Left lung (tissue), 10 donors: Measurements from ENCODE around the gene SMTNL2. TPM values are rescaled to one million over a fixed set of nuclear protein-coding genes. Genes with fewer than 3 reads are reported as not detected.
"Not testable (repeated sequence)": the region's sequence is repeated elsewhere in the genome, so short reads cannot be mapped to it uniquely, and the experiment has no call there.

Experiments used
- ATAC-seq: fragments of 200-7000 bp; cut with Tn5 transposase; one replicate; pipeline ENCODE4 v1.9.1; 2020; ENCODE audit warnings: moderate library complexity
- DNase-seq, 4 donors: peaks; one replicate each; pipeline ENCODE4 v3.0.0-alpha.2; 2013 to 2020
- H3K27ac ChIP-seq, 2 donors: fragments of 200-600 bp; sonication (generic) in 1 of 2; one replicate each; pipeline versions ENCODE4 v1.5.0 to v1.8.0; 2020 to 2021
- H3K27me3 ChIP-seq, 2 donors: fragments of 200-600 bp; sonication (generic) in 1 of 2; one replicate each; pipeline versions ENCODE4 v1.5.0 to v1.8.0; 2020 to 2021
- H3K36me3 ChIP-seq, 2 donors: fragments of 200-600 bp; sonication (generic) in 1 of 2; one replicate each; pipeline versions ENCODE4 v1.5.0 to v1.8.0; 2020 to 2021
- H3K4me1 ChIP-seq, 2 donors: fragments of 200-600 bp; one replicate each; pipeline ENCODE4 v1.8.0; 2021
- H3K4me3 ChIP-seq, 2 donors: fragments of 200-600 bp; sonication (generic) in 1 of 2; one replicate each; pipeline versions ENCODE4 v1.5.0 to v1.8.0; 2020 to 2021; ENCODE audit warnings: mild to moderate bottlenecking in 1 of 2
- H3K9me3 ChIP-seq, 2 donors: fragments of 200-600 bp; sonication (generic) in 1 of 2; one replicate each; pipeline versions ENCODE4 v1.5.0 to v1.8.0; 2020 to 2021
- intact Hi-C, 2 donors: fragments of 100-400 bp; cut with DNase I; formaldehyde crosslinking; loops; one replicate each; pipeline versions ENCODE4 v1.11.2 to v1.14.2; 2022
- polyA plus RNA-seq, 6 donors: library from polyadenylated mRNA; unstranded; fragments of 120-200 nt; gene quantifications; one replicate each; pipeline ENCODE4 v1.2.1, GENCODE V29; 2013; ENCODE audit not compliant: insufficient read length in 6 of 6
- total RNA-seq, 2 donors: library from RNA; stranded (reverse); fragmentation: NEBNext Ultra II Directional; extraction: Animal tissue kit (Norgen Biotek cat#: 25700); gene quantifications; one replicate each; pipeline ENCODE4 v1.2.1, GENCODE V29; 2021
- TF ChIP-seq, protein P1 (sequence below), 2 donors: fragments of 200-600 bp; sonication (generic) in 1 of 2; IDR thresholded peaks; one replicate each; pipeline versions ENCODE4 v1.5.0 to v1.8.0; 2021; ENCODE audit warnings: antibody characterized with exemption in 2 of 2
- donor health status: DM: no; HTN: yes; CAD: no.
- donor health status: DM: no; HTN: no; CAD: no.

SMTNL2 gene
- total and polyA plus RNA-seq, 8 donors, result 5.5 to 25.8 (median 21.2) TPM

GRCh38 chr17:4587803-4588202, 3.5 kb downstream of the SMTNL2 start:
- TF ChIP-seq, protein P1, sequence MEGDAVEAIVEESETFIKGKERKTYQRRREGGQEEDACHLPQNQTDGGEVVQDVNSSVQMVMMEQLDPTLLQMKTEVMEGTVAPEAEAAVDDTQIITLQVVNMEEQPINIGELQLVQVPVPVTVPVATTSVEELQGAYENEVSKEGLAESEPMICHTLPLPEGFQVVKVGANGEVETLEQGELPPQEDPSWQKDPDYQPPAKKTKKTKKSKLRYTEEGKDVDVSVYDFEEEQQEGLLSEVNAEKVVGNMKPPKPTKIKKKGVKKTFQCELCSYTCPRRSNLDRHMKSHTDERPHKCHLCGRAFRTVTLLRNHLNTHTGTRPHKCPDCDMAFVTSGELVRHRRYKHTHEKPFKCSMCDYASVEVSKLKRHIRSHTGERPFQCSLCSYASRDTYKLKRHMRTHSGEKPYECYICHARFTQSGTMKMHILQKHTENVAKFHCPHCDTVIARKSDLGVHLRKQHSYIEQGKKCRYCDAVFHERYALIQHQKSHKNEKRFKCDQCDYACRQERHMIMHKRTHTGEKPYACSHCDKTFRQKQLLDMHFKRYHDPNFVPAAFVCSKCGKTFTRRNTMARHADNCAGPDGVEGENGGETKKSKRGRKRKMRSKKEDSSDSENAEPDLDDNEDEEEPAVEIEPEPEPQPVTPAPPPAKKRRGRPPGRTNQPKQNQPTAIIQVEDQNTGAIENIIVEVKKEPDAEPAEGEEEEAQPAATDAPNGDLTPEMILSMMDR (IDR thresholded peaks at IDR 0.05), result no peak
- no peak overlapping the region for H3K27ac ChIP-seq
- DNase-seq, result no peak
- H3K36me3 ChIP-seq, result no peaks in the 10 kb centered on the region
- no peaks in the 10 kb centered on the region for H3K9me3 ChIP-seq
- H3K27me3 ChIP-seq, result peaks cover 27 to 56% of the 10 kb centered on the region in 2 donors
- H3K4me3 ChIP-seq, result no peak overlapping the region
- no peak for ATAC-seq
- H3K4me1 ChIP-seq, result peaks cover 8 to 17% of the 10 kb centered on the region in 2 donors
- intact Hi-C loops, result no loop called here

DNA sequence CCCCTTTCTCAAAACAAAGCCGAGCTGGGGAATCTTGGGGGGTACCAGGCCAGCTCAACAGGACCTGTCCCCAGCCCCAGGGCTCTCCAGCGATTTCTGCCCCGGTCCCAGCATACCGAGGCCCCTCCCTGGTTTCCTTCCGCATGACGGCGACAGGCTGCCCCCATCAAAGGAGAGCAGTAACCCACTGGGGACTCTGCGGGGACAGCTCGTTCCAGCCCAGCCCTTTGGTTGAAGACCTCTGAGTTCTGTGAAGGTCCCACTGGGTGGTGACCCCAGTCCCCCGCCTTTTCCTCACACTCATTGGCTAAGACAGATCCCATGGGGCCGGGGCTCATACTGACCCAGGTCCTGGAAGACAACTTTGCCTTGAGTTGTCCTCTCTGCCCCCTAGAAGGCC, 4.1 kb downstream of the SMTNL2 start:
- ATAC-seq (no peak), DNase-seq (no peak)
- Histone ChIP-seq H3K4me3 (no peak overlapping the region), H3K27me3 (peaks cover 21 to 50% of the 10 kb centered on the region in 2 donors), H3K27ac (no peak overlapping the region), H3K4me1 (peaks cover 8 to 17% of the 10 kb centered on the region in 2 donors), H3K36me3 (no peaks in the 10 kb centered on the region), H3K9me3 (no peaks in the 10 kb centered on the region)
- TF ChIP-seq, protein P1 (IDR thresholded peaks at IDR 0.05), result no peak
- intact Hi-C loops, result no loop called here

DNA sequence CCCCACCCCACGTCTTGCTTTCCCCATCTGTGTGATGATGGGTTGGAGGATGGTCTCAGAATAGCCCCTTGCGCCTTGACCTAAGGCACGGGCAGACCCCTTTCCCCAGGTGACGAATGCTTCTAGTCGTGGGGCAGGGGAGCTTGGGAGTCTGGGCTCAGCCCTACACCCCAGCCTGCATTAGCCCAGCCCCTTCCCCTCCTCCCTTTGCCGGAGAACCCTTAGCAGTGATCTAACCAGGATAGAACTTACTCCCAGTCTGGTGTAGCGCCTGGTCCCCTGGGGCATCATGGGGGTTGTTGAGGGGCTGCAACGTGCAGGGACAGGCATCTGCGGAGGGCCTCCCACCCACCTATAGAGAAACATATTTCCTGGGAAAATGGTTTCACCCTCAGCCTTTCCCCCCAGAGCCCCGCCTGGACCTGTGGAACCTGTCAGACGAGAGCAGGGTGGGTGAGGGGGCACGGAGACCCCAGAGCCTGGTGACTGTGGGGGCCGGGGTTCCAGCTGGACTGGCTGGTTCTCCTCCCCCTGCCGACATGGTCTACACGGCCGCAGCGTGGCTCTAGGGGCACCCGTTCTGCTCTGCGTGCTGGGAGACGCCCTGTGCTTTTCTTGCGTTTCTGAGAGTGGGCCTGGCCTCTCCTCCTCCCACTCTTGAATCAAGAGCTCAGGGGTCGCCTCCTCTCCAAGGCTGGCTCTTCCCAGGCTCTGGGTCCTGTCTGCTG, 4.7 kb downstream of the SMTNL2 start:
- peaks cover 14 to 44% of the 10 kb centered on the region in 2 donors for H3K27me3 ChIP-seq
- TF ChIP-seq, protein P1 (IDR thresholded peaks at IDR 0.05), result no peak
- no peak overlapping the region for H3K4me3 ChIP-seq
- intact Hi-C loops, result no loop called here
- H3K27ac ChIP-seq, result no peak overlapping the region
- H3K4me1 ChIP-seq, result peaks cover 2 to 13% of the 10 kb centered on the region in 2 donors
- DNase-seq (peak in 1 of 4 donors; percentile 60), ATAC-seq (no peak)
- H3K36me3 ChIP-seq, result no peaks in the 10 kb centered on the region
- no peaks in the 10 kb centered on the region for H3K9me3 ChIP-seq

- intact Hi-C loops, H3K4me3 ChIP-seq, H3K36me3 ChIP-seq, H3K4me1 ChIP-seq, H3K27ac ChIP-seq, ATAC-seq, H3K9me3 ChIP-seq: not testable (repeated sequence)
- H3K27me3 ChIP-seq, result peaks cover 4 to 36% of the 10 kb centered on the region in 2 donors
- peak in 1 of 4 donors; percentile 44 for DNase-seq
These were observed 5.7 kb downstream of the SMTNL2 start for GRCh38 chr17:4590042-4590441.

- H3K4me3 ChIP-seq, result no peak overlapping the region
These were observed 6.7 kb downstream of the SMTNL2 start for GRCh38 chr17:4590981-4591453.

More at GRCh38 chr17:4590981-4591453, 6.7 kb downstream of the SMTNL2 start:
- TF ChIP-seq, protein P1 (IDR thresholded peaks at IDR 0.05), result no peak
- peak in 1 of 4 donors; percentile 48 for DNase-seq
- intact Hi-C loops, result no loop called here
- Histone ChIP-seq H3K27ac (no peak overlapping the region), H3K27me3 (peaks cover 0 to 30% of the 10 kb centered on the region in 2 donors), H3K36me3 (no peaks in the 10 kb centered on the region), H3K4me1 (peaks cover 6 to 7% of the 10 kb centered on the region in 2 donors), H3K9me3 (no peaks in the 10 kb centered on the region)
- no peak for ATAC-seq
